KOPT-K1 (cell line): ENCODE measurements around the gene DPEP2NB.
"Not testable (repeated sequence)": the region's sequence is repeated elsewhere in the genome, so short reads cannot be mapped to it uniquely, and the experiment has no call there.

Experiments used
- H3K27ac ChIP-seq: fragments of 200-600 bp; sonication (generic); 2 replicates; pipeline ENCODE4 v1.5.1; 2016; ENCODE audit warnings: antibody characterized with exemption, mild to moderate bottlenecking, low read depth, low read length; ENCODE audit not compliant: poor library complexity, severe bottlenecking
- H3K36me3 ChIP-seq: fragments of 200-600 bp; sonication (generic); 2 replicates; pipeline ENCODE4 v1.5.1; 2017; ENCODE audit warnings: antibody characterized with exemption, mild to moderate bottlenecking, low read length, moderate library complexity; ENCODE audit not compliant: insufficient read depth
- H3K9me3 ChIP-seq: fragments of 200-600 bp; sonication (generic); 2 replicates; pipeline ENCODE4 v1.5.1; 2017; ENCODE audit warnings: antibody characterized with exemption, low read length, mild to moderate bottlenecking; ENCODE audit not compliant: insufficient read depth, poor library complexity, severe bottlenecking

DPEP2NB gene

DNA sequence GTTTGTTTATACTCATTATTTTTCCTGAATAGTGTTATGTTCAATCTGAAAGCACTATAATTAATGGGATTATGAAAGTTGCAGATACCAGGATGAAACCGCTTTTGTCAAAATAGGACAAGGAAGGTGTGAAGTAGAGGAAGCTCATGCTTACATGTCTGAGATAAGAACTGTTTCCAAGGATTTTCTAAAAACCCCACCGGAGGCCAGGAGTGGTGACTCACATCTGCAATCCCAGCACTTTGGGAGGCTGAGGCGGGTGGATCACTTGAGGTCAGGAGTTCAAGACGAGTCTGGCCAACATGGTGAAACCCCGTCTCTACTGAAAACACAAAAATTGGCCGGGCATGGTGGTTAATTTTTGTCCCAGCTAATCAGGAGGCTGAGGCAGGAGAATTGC is 14.4 kb upstream of the DPEP2NB start:
- H3K27ac ChIP-seq, H3K9me3 ChIP-seq: not testable (repeated sequence)
- H3K36me3 ChIP-seq, result peaks cover 45% of the 10 kb centered on the region; the same call in 1 of the 2 replicates

DNA sequence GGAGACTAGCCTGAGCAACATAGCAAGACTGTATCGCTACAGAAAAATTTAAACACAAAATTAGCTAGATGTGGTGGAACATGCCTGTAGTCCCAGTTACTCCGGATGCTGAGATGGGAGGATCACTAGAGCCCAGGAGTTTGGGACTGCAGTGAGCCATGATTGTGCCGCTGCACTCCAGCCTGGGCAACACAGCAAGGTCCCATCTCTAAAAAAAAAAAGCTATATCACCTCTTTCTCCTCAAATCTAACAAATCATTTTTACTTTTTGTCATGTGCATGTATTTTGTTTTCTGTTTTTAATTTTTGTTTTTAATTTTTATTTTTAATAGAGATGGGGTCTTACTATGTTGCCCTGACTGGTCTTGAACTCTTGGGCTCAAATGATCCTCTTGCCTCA is 13.3 kb upstream of the DPEP2NB start:
- Histone ChIP-seq H3K27ac (no peak overlapping the region), H3K36me3 (peaks cover 45% of the 10 kb centered on the region; the same call in 1 of the 2 replicates), H3K9me3 (no peaks in the 10 kb centered on the region)

DNA sequence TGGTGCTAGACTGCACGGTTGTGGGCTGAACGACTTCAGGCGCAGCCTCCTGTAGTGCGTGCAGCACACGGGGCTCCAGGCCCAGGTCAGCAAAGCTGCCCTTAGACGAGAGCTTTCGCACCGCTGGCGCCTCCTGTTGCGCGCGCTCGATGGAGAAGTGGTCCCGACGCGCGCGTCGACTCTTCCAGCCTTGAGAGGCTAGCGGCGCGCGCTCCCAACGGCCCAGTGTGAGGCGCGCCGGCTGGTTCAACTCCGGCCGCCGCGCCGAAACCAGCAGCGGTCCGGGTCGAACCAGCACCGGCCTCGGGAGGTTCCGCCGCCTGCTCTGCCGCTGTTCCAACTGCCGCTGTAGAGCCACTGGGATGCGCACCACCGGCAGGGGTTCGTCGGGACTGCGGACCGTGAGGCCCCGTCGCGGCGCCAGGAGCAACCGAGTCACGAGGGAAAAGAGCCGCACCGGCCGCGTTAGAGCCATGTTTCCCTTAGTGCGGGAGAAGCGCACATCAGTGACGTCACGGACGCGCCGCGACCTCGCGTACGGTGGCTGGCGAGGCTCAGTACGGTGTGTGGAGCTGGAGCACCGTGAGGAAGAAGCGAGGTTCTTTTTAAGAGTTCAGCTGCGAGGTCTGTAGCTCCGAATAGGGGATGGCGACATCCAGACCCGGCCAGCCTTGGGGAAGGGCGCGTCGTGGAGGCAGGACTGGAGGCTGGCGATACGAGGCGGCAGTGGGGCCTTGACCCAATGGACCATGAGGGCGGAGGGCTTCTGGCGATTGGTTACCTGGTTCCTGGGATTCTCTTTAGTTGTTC is 7.2 kb upstream of the DPEP2NB start, which contains the start of the genes DDX28 and DUS2:
TSS of gene DDX28 (minus strand) at position 505 of the 810 bp plus-strand sequence. CDS start at position 475, 30 bp downstream.
TSS of gene DUS2 (plus strand) at position 557 of the 810 bp plus-strand sequence. CDS start 14,740 bp downstream, outside the sequence.
- H3K27ac ChIP-seq, result peak within 1 kb of the TSS; percentile 72

DNA sequence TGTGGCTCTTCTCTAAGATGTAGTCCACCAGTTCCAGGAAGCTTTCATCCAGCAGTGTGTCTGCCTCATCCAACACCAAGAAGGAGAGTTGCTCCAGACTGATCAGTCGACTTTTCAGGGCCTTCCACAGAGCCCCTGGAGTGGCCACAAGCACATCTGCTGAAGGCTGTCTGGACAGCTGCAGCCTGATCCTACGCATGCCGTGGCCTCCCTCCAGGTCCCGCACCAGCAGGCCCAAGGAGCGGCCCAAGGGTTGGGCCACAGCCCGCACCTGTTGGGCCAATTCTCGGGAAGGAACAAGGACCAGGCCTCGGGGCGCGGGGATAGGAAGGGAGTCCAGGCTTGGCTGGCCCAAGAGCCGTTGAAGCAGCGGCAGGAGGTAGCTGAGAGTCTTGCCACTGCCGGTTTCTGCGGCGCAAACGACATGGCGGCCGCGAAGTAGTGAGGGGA is 6.6 kb upstream of the DPEP2NB start:
- Histone ChIP-seq H3K9me3 (no peaks in the 10 kb centered on the region), H3K36me3 (peaks cover 35% of the 10 kb centered on the region), H3K27ac (peak overlapping the region; percentile 72)

More for the DNA sequence above, 7.2 kb upstream of the DPEP2NB start, which contains the start of the genes DDX28 and DUS2:
- Histone ChIP-seq H3K36me3 (peaks cover 42% of the 10 kb centered on the region), H3K9me3 (no peaks in the 10 kb centered on the region)

DNA sequence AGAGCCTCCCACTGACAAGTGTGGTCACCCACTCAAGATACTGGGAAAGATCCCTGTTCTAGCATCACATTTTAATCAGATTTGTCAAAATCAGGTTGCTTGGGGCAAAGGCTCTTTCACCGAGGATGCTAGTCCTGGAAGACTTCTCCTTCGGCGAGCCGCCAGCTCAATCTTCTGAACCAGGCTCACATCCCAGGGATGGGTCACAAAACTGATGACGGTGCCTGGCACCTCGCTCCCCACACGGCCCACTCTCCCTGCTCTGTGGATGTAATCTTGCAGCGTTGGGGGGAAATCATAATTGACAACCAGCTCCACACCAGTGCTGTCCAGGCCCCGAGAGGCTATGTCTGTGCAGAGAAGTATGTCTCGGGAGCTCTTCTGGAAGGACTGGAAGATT is 5.8 kb upstream of the DPEP2NB start:
- H3K27ac ChIP-seq, result no peak overlapping the region
- no peaks in the 10 kb centered on the region for H3K9me3 ChIP-seq
- H3K36me3 ChIP-seq, result peaks cover 27% of the 10 kb centered on the region

DNA sequence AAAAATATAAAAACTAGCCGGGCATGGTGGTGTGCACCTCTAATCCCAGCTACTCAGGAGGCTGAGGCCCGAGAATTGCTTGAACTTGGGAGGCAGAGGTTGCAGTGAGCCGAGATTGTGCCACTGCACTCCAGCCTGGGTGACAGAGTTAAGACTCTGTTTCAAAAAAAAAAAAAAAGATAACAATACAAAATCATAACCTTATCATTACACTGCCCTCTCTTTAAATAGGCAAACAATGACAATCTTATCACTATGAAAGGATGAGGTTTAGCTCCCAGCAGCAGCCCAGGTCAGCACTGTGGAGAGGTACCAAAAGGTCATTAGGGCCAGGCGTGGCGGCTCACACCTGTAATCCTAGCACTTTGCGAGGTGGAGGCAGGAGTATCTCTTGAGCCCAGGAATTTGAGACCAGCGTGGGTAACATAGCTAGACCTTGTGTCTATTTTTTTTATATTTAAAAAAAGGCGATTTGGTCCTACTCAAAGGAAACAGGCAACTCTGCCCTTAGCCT is 3.5 kb upstream of the DPEP2NB start:
- peaks cover 18% of the 10 kb centered on the region for H3K36me3 ChIP-seq
- no peak overlapping the region for H3K27ac ChIP-seq
- no peaks in the 10 kb centered on the region for H3K9me3 ChIP-seq

DNA sequence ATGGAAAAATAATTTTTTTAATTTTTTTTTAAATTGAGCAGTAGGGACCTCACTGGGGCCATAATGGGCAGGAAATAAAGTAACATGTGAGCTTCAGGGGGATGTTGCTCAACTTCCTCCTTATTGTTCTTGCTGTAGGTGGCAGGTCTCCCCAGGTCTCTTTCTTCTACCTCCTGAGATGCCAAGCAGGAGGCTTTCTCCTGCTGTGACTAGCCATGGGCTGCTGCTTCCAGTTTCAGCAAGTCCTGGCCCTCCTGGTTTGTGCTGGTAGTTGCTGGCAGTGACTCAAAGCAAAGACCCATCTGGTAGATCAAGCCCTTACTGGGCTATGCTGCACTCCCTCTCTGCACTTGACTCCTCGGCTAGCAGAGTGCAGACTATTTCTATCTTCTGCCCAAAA is 2.3 kb downstream of the DPEP2NB start:
- Histone ChIP-seq H3K36me3 (no peaks in the 10 kb centered on the region), H3K27ac (no peak overlapping the region), H3K9me3 (no peaks in the 10 kb centered on the region)

DNA sequence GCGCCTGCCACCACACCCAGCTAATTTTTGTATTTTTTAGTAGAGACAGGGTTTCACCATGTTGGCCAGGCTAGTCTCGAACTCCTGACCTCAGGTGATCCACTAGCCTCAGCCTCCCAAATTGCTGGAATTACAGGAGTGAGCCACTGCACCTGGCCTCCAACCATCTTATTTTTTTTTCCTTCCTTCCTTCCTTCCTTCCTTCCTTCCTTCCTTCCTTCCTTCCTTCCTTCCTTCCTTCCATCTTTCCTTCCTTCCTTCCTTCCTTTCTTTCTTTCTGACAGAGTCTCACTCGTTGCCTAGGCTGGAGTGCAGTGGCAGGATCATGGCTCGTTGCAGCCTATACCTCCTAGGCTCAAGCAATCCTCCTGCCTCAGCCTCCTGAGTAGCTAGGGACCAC is 5.8 kb downstream of the DPEP2NB start:
- not testable (repeated sequence) for H3K36me3 ChIP-seq, H3K9me3 ChIP-seq

DNA sequence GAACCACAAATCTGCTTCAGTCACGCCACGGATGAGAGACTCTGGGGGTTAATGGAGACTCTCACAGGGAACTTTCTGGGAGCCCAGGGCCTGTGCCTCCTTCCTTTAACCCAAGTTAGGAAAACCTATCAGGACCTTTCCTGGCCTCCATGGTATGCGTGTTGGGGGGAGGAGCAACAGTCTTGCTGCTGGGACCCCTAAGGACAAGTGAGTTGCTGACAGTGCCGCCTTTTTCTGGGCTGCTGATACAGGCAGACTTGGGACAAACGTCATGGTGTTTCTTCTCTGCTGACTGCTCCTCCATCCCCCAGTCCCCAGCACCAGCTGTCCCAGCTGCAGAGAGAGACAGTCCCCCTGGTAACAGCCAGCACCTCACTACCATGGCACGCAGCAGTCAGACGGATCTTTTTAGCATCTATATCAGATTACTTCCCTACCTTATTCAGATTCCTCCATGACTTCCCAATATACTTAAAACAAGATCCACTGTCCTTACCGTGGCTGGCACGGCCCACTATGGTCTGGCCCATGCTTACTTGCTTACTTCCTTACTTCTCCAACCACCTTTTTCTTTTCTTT is 6.5 kb downstream of the DPEP2NB start:
- H3K27ac ChIP-seq, result no peak overlapping the region
- H3K36me3 ChIP-seq, result no peaks in the 10 kb centered on the region

More for the DNA sequence above, 5.8 kb downstream of the DPEP2NB start:
- not testable (repeated sequence) for H3K27ac ChIP-seq

DNA sequence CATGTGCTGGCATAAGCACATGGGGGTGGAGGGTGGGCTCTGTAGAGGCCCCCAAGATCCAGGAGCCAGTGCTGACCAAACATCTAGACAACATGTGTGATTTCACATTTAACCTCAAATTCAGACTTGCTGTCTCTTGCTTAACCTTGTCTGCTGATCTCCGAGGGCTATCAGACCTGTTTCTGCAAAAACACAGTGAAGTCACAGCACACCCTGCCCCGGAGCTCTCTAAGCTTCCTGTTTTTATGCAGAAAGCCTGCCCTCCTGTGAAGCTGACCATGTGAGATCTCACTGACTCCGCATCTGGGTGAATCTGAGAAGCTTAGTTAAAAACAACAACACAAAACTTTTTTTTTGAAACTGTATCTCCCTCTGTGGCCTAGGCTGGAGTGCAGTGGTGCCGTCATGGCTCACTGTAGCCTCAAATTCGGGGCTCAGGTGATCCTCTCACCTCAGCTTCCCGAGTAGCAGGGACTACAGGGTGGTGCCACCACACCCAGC is 9.9 kb downstream of the DPEP2NB start:
- Histone ChIP-seq H3K9me3 (no peaks in the 10 kb centered on the region), H3K36me3 (no peaks in the 10 kb centered on the region), H3K27ac (no peak overlapping the region)

More for the DNA sequence above, 6.5 kb downstream of the DPEP2NB start:
- H3K9me3 ChIP-seq, result no peaks in the 10 kb centered on the region

DNA sequence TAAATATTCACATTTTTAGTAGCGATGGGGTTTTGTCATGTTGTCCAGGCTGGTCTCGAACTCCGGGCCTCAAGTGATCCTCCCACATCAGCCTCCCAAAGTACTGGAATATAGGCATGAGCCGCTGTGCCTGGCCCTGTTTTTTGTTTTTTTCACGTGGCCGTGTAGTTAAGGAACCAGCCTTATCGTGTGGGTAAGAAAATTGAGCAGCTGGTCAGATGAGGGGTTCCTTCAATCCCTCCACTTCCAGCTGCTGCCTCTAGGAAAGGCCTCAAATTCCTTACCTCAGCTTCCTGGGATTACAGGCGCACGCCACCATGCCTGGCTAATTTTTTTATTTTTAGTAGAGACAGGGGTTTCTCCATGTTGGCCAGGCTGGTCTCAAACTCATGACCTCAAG is 10.5 kb downstream of the DPEP2NB start:
- Histone ChIP-seq H3K36me3 (no peaks in the 10 kb centered on the region), H3K27ac (no peak overlapping the region), H3K9me3 (no peaks in the 10 kb centered on the region)

DNA sequence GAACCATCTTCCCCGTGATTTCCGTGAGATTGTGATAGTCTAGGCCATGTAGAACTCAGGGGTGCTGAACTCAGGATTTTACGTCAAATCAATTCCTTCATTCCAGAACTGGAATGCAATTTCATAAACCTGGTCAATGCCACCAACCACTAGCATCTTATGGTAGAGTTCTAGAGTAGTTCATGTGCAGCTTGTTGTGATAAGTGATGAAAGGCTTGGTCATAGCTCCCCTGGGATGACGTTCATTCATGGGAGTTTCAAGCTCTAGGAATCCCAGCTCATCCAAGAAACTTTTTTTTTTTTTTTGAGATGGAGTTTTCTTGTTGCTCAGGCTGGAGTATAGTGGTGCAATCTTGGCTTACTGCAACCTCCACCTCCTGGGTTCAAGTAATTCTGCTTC is 12.7 kb downstream of the DPEP2NB start:
- Histone ChIP-seq H3K9me3 (peaks cover 3% of the 10 kb centered on the region), H3K36me3 (no peaks in the 10 kb centered on the region), H3K27ac (no peak overlapping the region)

DNA sequence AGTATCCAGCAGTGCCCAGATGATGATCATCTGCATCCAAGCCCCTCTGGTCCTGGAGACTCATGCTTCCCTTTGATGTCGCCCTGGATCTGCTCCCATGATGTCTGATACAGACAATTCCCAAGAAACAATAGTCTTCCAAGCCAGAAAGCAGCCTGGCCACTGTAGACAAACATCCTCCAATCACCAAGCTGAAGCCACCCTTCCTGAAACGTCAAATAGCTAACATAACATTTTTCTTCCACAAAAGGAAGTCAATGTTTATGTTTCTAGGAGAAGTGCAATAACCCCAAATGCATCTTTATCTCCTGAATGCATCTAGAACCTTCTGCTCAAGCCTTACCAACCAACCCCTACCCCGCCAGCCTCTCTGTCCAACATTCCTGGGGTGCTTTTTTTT is 15.3 kb downstream of the DPEP2NB start:
- Histone ChIP-seq H3K36me3 (no peaks in the 10 kb centered on the region), H3K9me3 (peaks cover 3% of the 10 kb centered on the region), H3K27ac (no peak overlapping the region)

DNA sequence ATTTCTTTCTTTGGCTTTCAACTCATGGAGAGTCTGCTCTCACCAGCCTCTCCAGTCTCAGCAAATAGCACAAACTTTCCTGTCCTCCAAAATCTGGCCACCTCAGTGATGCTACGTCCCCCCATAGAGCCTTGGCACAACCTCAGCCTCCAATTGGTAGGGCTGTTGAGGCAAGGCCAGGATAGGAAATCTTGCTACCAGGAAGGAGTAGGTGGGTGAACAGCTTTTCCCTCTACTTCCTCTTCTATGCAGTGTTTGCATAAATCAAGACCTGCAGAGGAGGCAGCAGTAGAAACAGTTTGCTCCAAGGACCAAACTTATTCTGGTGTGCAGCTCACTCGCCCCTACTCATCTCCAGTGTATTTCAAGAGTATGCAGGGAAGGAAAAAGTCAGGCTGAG is 15.7 kb downstream of the DPEP2NB start:
- peak overlapping the region; percentile 53 for H3K27ac ChIP-seq
- H3K9me3 ChIP-seq, result peaks cover 3% of the 10 kb centered on the region
- H3K36me3 ChIP-seq, result no peaks in the 10 kb centered on the region
